OCI-LY3 (cell line): ENCODE measurements around the gene OSBPL9.

Experiments used
- CTCF ChIP-seq: fragments of 200-600, 300-600 bp; sonication (generic); IDR thresholded peaks from 2 replicates; pipeline ENCODE4 v1.5.1; 2014; ENCODE audit warnings: antibody characterized with exemption, low read length, low read depth
- EZH2phosphoT487 ChIP-seq: fragments of 200-600 bp; shearing (Covaris generic); IDR thresholded peaks from 2 replicates; pipeline ENCODE4 v1.6.1; 2018; ENCODE audit warnings: antibody characterized with exemption, mixed run types, low read depth

GRCh38 chr1:51648180-51649109 lies 31.6 kb downstream of the OSBPL9 start:
- no peak for TF ChIP-seq CTCF
- TF ChIP-seq EZH2phosphoT487, result no peak
